Subcutaneous adipose tissue (tissue), 4 donors: ENCODE results near the gene MKNK1. TPM values are rescaled to one million over a fixed set of nuclear protein-coding genes. Genes with fewer than 3 reads are reported as not detected.

Experiments used
- total RNA-seq, 4 donors: library from RNA; depleted of rRNA; stranded (reverse); fragments of >200 nt; gene quantifications; one replicate each; pipeline ENCODE4 v1.1.0, GENCODE V29; 2016
- TF ChIP-seq, protein P1 (sequence below): fragments of 450-650 bp; IDR thresholded peaks from one replicate; pipeline ENCODE4 v1.5.1; 2016; ENCODE audit warnings: low read depth, mild to moderate bottlenecking, control low read depth, antibody characterized with exemption, moderate library complexity

MKNK1 gene
- total RNA-seq, 4 donors from 2014 or later: 57.8 to 68.8 (median 63.7) TPM

DNA sequence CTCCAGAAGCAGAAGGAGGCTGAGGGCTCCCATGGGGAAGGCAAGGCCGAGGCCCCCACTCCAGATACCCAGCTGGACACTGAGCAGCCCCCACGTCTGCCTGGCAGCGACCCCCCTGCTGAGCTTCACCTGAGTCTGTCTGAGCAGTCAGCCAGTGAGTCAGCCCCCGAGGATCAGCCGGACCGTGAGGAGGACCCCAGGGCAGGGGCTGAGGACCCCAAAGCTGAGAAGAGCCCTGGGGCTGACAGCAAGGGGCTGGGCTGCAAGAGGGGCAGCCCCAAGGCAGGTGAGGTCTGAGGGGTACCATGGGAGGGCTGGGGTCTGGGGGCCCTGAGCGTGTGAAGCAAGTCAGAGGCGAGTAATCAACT, 93.1 kb downstream of the MKNK1 start:
- TF ChIP-seq, protein P1, sequence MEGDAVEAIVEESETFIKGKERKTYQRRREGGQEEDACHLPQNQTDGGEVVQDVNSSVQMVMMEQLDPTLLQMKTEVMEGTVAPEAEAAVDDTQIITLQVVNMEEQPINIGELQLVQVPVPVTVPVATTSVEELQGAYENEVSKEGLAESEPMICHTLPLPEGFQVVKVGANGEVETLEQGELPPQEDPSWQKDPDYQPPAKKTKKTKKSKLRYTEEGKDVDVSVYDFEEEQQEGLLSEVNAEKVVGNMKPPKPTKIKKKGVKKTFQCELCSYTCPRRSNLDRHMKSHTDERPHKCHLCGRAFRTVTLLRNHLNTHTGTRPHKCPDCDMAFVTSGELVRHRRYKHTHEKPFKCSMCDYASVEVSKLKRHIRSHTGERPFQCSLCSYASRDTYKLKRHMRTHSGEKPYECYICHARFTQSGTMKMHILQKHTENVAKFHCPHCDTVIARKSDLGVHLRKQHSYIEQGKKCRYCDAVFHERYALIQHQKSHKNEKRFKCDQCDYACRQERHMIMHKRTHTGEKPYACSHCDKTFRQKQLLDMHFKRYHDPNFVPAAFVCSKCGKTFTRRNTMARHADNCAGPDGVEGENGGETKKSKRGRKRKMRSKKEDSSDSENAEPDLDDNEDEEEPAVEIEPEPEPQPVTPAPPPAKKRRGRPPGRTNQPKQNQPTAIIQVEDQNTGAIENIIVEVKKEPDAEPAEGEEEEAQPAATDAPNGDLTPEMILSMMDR: no peak

- TF ChIP-seq, protein P1: no peak
Observed at GRCh38 chr1:46510341-46510997, 93.6 kb downstream of the MKNK1 start.

DNA sequence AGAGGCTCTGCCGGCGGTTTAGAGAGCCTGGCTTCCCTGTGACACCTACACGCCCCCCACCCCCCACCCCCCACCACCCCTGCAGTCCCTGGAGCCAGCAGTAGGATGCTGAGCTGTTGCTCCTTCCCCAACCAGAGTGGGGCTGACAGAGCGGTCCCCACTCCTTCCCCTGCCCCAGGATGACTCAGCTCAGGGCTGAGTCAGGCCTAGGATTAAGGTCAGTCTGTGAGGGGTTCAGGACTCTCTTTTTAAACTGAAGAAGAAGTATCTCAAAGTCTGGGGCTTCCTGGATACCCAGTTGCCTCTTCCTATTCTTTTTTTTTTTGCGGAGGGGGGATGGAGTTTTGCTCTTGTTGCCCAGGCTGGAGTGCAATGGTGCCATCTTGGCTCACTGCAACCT, 95.3 kb downstream of the MKNK1 start:
- TF ChIP-seq, protein P1: no peak

Other genes with a start within 250 kb of the MKNK1 start
- 10 to 100 TPM; 11.9 to 69.3 (median 17.6) TPM for gene FAAH, start 210.0 kb downstream of the MKNK1 start, total RNA-seq
- gene DMBX1, start 114.4 kb downstream of the MKNK1 start, total RNA-seq: not detected
- gene KNCN, start 52.6 kb downstream of the MKNK1 start, total RNA-seq: not detected
- 10 to 100 TPM; 14.5 to 19.2 (median 16.4) TPM for gene MOB3C, start 12.5 kb upstream of the MKNK1 start, total RNA-seq
- 10 to 100 TPM; 44.7 to 92.5 (median 46.6) TPM for gene ATPAF1, start 64.1 kb upstream of the MKNK1 start, total RNA-seq
- not detected for gene TEX38, start 67.6 kb upstream of the MKNK1 start, total RNA-seq
- gene EFCAB14, start 114.8 kb upstream of the MKNK1 start, total RNA-seq: 100 to 1,000 TPM in 2 of 4 donors, 10 to 100 TPM in 2; 91.4 to 137 (median 102) TPM
- 100 to 1,000 TPM; 224 to 730 (median 336) TPM for gene CYP4B1, start 194.8 kb upstream of the MKNK1 start, total RNA-seq